Urinary bladder (tissue), 4 donors: ENCODE measurements around the gene SETBP1. TPM values are rescaled to one million over a fixed set of nuclear protein-coding genes. Genes with fewer than 3 reads are reported as not detected.

Experiments
- DNase-seq: peaks from one replicate; pipeline ENCODE4 v3.0.0-alpha.2; 2015; ENCODE audit errors: extremely low spot score
- H3K27ac ChIP-seq: one replicate; pipeline ENCODE4 v1.5.1; 2013; ENCODE audit warnings: low read depth, mild to moderate bottlenecking, moderate library complexity
- H3K36me3 ChIP-seq: one replicate; pipeline ENCODE4 v1.6.1; 2013; ENCODE audit warnings: mild to moderate bottlenecking, moderate library complexity; ENCODE audit not compliant: insufficient read depth
- H3K4me1 ChIP-seq: one replicate; pipeline ENCODE4 v1.6.1; 2013; ENCODE audit warnings: mild to moderate bottlenecking, moderate library complexity; ENCODE audit not compliant: insufficient read depth
- H3K4me3 ChIP-seq: one replicate; pipeline ENCODE4 v1.5.1; 2013; ENCODE audit warnings: low read depth, low read length
- WGBS: extraction: QIAGEN DNeasy Blood & Tissue Kit; methylation state at CpG from one replicate; pipeline ENCODE4 v1.1.7; 2013; 5-methylcytosine and 5-hydroxymethylcytosine counted together
- polyA plus RNA-seq: library from polyadenylated mRNA; stranded (reverse); fragments of 200-250 nt; gene quantifications from one replicate; pipeline ENCODE4 v1.2.3, GENCODE V29; 2013
- total RNA-seq: library from RNA; depleted of rRNA; stranded (reverse); fragments of >200 nt; gene quantifications from one replicate; pipeline ENCODE4 v1.2.3, GENCODE V29; 2014
- donor health status: healthy with polysubstance abuse.
- donor health status: healthy.

Gene SETBP1
- total and polyA plus RNA-seq, 2 donors: 12.6 to 46.7 TPM

DNA sequence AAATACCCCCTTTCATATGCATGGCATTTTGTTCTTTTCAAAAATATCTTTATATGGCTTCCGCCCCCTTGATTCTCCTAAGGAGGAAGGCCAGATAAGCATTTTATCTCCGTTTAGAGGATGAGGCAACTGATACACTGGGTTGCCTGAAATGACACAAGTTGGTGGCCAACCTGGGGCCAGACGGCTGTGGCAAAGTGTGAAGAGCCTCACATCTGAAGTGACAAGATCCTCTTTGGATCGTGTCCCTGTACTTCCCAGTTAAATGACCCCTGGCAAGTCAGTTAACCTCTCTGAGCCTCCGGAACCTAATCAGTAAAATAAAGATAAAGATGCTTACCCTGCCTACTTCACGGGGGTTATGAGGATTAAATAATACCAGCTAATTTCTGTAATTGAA lies 4.6 kb downstream of the SETBP1 start:
- Histone ChIP-seq H3K4me3 (no peak overlapping the region), H3K4me1 (no peaks in the 10 kb centered on the region), H3K36me3 (no peaks in the 10 kb centered on the region), H3K27ac (no peak overlapping the region)
- no peak for DNase-seq
- WGBS: 62% methylated on average over 6 of the region's 6 CpGs

DNA sequence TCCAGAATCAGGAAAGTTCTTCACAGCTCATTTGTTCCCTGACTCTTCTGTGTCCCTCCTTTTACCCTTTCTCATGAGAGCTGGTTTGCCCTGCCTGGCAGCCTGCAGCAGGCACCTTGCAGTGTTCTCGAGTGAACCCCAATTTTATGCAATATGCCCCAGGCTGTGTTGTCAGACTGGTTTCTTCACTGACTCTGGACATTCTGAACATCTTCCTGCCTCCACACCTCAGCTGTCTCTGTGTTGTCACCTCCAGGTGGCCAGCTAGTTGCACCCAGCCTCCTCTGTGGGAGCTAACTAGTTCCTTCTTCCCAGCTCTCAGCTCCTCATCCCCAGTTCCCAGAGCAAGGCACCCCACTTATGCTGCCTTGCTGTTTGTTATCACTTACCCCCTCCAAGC lies 5.5 kb downstream of the SETBP1 start:
- DNase-seq: no peak
- Histone ChIP-seq H3K27ac (no peak overlapping the region), H3K4me1 (no peaks in the 10 kb centered on the region), H3K36me3 (no peaks in the 10 kb centered on the region), H3K4me3 (no peak overlapping the region)
- WGBS: 87% methylated on average over 1 of the region's 1 CpG

DNA sequence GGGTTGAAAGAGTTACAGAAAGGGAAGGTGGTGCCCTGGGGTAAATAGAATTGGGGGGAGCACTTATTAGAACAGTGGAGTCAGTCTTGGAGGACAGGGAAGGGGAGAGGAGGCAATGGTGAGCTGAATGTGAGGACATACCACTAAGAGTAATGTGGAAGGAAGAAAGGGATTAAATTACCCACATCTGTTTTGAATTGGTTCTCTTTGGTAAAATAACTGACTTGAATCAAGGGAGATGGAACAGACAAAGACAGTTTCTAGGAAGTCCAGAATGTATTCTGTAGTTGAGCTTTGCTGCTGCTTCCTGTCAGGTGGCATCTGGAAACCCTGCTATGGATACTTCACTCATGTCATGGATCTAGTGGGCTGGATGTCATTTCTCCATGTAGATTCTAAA lies 6.7 kb downstream of the SETBP1 start:
- Histone ChIP-seq H3K4me1 (no peaks in the 10 kb centered on the region), H3K27ac (no peak overlapping the region)

DNA sequence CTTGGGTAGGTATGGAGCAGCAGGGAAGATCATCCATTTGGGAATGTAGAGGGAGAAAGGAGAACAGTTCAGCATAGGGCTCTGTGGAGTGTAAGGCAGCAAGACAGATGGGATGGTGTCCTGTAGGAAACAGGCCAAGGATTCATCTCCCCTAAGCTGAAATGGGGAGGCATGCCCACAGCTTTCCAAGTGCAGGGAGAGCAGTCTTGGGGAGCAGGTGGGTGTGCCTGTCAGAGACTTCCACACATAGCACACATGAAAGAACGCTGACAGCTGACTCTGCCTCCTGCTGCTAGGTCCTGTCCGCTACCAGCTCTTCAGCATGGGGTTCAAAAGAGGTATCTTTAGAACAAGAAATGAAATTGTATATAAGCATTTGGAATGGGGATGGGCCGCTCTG lies 9.0 kb downstream of the SETBP1 start:
- Histone ChIP-seq H3K36me3 (no peaks in the 10 kb centered on the region), H3K4me1 (no peaks in the 10 kb centered on the region), H3K27ac (no peak overlapping the region), H3K4me3 (no peak overlapping the region)
- WGBS: 95% methylated on average over 3 of the region's 3 CpGs
- no peak for DNase-seq

More for the DNA sequence above, 6.7 kb downstream of the SETBP1 start:
- no peak for DNase-seq
- no peak overlapping the region for H3K4me3 ChIP-seq
- H3K36me3 ChIP-seq: no peaks in the 10 kb centered on the region

DNA sequence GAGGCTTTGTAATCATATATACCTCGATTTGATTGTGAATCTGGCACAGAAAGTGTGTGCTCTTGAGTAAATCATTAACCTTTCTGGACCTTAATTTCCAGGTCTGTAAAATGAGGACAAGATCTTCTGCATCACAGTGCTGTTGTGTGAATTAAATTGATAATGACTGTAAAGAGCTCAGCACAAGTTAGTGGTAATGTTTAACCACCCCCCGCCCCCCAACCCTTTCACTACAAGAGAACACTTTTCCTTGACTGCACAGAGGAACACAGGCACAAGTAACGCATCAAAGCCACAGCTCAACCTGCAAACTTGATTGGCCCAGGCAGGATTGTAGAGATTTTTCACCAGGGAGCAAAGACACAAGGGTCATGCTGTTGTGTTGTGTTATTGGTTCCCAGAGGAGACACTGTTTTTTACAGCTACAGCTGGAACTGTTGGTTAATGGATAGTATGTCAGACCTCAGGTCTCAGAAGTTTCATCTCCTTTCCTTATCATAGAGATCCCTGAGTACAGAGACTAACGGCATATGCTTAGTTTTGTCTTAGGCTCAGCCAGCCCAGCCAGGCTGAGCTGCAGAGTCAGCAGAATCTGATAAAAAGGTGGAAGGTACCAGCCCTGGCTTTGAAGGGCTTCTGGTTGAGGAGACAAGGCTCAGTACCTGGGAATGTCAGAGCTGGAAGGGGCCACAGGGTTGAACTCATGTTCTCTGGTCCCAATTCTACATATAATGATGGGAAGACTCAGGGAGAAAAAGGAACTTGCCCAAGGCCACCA lies 10.6 kb downstream of the SETBP1 start:
- 88% methylated on average over 4 of the region's 4 CpGs for WGBS
- H3K4me3 ChIP-seq: no peak overlapping the region
- no peaks in the 10 kb centered on the region for H3K36me3 ChIP-seq
- no peak overlapping the region for H3K27ac ChIP-seq
- no peak for DNase-seq
- no peaks in the 10 kb centered on the region for H3K4me1 ChIP-seq

DNA sequence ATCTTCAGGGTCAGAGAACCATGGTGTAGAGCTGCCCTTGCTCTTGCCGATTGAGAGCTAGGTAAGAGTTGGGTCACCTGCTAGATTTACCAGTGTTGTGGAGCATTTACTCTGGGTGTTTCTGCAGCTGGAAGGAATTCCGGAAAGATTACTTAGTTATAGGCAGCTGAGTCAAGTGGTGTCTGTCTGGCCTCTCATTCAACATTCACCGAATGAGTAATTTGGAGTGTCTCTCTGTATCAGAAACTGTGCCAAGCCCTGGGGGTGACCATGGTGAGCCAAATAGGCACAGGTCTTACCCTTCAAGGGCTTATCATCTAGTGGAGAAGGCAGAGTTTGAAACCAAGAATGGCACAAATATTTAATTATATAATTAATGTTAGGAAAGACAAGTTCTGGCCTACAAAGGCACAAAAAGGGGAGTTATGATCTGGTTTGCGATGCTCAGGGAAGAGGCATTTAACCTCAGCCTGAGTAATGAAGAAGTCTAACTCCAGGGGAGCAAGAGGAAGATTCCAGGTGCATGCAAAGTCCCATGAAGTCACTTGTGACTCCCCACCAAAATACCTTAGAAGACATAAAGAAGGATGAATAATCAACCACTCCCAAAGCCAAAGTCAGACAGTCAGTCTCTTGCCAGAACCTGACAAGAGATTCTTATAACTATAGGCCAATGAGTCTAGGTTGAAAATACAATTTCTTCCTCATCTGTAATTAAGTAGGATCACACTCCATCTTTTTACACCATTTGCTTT lies 12.5 kb downstream of the SETBP1 start:
- WGBS: 91% methylated on average over 4 of the region's 4 CpGs
- Histone ChIP-seq H3K27ac (no peak overlapping the region), H3K36me3 (no peaks in the 10 kb centered on the region), H3K4me1 (no peaks in the 10 kb centered on the region), H3K4me3 (no peak overlapping the region)
- no peak for DNase-seq

DNA sequence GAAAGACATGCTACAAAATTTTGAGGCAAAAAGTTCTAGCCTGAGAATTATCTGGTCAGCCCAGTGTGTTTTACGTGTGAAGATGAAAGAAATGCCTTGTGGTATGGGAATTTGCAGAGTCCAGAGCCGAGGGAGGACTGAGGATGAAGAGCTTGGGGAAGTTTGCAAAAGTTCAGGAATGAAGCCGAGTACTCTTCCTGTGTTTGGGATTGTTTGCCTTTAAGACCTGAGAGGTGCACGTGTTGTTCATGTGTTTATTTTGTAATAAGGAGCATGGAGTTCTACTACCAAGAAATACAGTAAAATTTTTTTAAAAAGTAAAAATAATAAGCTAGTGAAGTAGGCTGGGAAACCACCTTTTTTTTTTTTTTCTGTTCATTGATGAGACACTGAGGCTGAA lies 14.8 kb downstream of the SETBP1 start:
- DNase-seq: no peak
- H3K4me1 ChIP-seq: no peaks in the 10 kb centered on the region

DNA sequence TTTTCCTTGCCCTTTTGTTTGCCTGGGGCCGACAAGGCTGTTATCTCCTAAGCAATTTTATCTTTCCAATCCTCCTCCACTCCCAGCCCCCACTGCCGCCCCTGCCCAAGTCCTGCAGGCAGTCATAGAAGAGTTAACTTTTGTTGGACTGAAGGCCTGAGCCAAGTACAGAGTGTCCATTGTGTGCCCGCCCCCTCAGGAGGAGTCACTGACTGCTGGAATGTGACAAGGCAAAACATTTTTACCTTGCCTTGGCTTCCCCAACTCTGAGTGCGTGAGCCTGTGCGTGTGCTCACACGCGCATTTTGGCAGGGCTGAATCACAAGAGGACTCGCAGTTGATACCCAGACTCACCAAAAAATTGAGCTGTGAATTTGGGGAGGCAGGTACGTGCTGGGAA lies 16.2 kb downstream of the SETBP1 start:
- Histone ChIP-seq H3K36me3 (no peaks in the 10 kb centered on the region), H3K4me3 (no peak overlapping the region), H3K27ac (no peak overlapping the region), H3K4me1 (no peaks in the 10 kb centered on the region)
- 52% methylated on average over 9 of the region's 9 CpGs for WGBS
- no peak for DNase-seq

More for the DNA sequence above, 14.8 kb downstream of the SETBP1 start:
- no peaks in the 10 kb centered on the region for H3K36me3 ChIP-seq
- WGBS: 71% methylated on average over 4 of the region's 4 CpGs
- no peak overlapping the region for H3K4me3 ChIP-seq
- no peak overlapping the region for H3K27ac ChIP-seq

DNA sequence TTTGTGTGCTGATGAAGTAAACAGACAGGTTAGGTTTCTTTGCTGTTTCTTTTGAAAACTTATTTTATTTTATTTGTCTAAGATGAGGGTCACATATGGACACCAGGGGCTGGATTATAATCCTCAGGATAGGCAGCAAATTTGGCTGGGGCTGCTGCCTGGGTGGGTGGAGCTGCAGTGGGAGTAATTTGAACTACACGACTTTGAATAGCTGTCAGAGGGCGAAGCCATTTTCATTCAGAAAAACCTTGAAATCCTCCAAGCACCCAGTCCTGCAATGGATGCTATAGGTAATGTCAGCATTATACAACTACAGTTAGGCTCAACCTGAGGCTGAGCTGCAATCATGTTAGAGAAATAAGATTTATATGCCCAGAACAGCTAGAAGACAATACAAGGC lies 16.6 kb downstream of the SETBP1 start:
- no peak for DNase-seq
- H3K27ac ChIP-seq: no peak overlapping the region
- no peaks in the 10 kb centered on the region for H3K36me3 ChIP-seq
- no peaks in the 10 kb centered on the region for H3K4me1 ChIP-seq
- no peak overlapping the region for H3K4me3 ChIP-seq
- 63% methylated on average over 2 of the region's 2 CpGs for WGBS

DNA sequence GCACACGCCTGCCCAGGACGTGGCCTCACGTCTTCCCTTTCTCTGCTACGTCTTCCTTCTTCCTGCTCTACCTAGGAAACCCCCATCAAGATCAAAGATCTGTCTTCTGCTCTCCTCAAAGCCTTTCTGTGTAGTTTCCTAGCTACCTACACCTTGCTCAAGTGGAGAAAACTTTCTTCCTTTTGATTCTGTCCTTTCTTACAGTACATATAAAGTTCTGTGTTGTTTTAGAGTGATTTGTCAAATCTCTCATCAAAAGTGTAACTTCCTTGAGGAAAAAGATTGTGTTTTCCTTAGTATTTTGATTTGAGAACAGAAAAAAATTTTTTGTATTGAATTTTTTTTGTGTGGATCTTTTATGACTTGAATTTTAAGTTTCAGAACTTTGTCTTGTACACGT lies 17.8 kb downstream of the SETBP1 start:
- DNase-seq: no peak
- Histone ChIP-seq H3K4me3 (no peak overlapping the region), H3K27ac (no peak overlapping the region), H3K36me3 (no peaks in the 10 kb centered on the region), H3K4me1 (no peaks in the 10 kb centered on the region)
- 93% methylated on average over 5 of the region's 5 CpGs for WGBS

DNA sequence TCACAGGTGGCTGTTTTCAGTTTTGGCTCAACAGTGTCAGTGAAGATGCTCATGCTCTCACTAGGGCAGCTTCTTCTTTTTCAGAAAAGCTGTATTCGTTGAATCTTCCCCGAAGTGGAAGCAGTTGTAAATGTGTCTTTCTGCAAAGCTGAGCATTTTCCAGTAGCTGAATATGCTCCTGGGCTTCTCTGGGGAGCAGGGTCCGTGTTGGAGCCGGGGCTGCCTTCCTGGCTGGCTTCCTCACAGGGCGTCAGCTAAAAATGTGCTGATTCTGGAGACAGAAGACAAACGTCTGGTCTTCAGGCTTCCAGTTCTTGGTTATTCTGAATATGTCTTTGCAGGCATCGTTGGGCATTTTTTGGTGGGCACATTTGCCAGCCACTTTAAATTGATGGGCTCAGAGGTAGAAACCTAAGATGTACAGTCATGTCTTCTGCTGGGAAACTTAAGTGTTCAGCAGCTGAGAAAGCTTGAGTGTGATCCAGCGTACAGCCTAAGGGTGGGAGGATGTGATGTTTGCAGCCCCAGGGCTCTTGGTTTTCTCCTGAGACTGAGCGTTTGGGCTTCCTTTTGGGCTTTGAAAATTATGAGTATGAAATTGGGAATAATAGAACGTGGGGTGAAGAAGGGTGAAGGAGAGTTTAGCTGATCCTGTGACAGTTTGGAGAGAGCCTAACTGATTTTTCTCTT lies 19.0 kb downstream of the SETBP1 start:
- WGBS: 38% methylated on average over 10 of the region's 10 CpGs
- Histone ChIP-seq H3K4me1 (no peaks in the 10 kb centered on the region), H3K4me3 (no peak overlapping the region), H3K27ac (no peak overlapping the region), H3K36me3 (no peaks in the 10 kb centered on the region)
- DNase-seq: no peak

DNA sequence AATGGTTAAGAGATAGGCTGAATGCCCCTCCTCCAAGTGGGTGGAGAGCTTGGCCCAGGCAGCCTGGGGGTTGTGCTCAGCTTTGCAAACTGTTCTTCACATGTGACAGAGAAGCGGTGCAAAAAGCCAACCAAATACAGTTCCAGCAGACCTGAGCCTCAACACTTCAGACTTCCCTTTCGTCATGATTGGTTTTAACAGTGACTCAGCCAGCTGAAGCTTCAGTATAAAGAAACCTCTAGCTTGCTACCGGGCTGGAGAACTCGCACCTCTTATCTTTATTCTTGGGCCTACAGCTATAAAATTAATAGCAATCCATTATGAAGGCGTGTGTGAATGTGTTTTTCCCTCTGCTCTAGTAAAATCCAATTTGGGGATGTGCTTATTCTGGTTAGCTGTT lies 20.0 kb downstream of the SETBP1 start:
- no peaks in the 10 kb centered on the region for H3K36me3 ChIP-seq
- 37% methylated on average over 5 of the region's 5 CpGs for WGBS
- no peaks in the 10 kb centered on the region for H3K4me1 ChIP-seq
- DNase-seq: no peak
- no peak overlapping the region for H3K27ac ChIP-seq
- H3K4me3 ChIP-seq: no peak overlapping the region

DNA sequence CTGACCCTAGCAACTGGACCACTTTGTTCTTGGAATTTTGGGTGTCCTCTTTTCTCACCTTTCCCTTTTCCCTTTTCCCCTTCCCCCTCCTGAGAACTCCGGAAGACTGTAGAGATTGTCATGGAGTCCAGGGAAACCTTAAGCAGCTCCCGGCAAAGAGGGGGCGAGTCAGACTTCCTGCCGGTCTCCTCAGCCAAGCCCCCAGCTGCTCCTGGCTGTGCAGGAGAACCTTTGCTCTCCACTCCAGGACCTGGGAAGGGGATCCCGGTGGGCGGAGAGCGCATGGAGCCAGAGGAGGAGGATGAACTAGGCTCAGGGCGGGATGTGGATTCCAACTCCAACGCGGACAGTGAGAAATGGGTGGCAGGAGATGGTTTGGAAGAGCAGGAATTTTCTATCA lies 20.5 kb downstream of the SETBP1 start:
- no peak for DNase-seq
- Histone ChIP-seq H3K4me3 (no peak overlapping the region), H3K4me1 (no peaks in the 10 kb centered on the region), H3K27ac (no peak overlapping the region), H3K36me3 (no peaks in the 10 kb centered on the region)
- 71% methylated on average over 10 of the region's 10 CpGs for WGBS

DNA sequence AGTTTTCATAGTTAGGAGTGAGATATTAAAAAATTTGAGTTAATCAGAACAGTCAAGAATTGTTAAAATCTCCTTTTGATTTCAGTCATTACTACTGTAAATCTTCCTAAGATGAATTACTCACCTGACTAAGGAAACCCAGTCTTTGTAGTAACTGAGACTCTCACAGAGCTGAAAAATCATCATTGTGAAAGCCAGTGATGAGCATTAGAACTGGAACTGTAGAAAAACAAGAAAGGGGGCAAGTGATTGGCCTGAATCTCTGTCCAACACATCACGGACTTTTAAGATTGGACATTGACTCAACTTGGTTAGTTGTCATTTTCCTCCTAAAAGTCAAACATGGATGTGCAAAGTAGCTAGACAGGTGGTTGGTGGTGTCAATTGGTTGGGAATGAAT lies 21.9 kb downstream of the SETBP1 start:
- WGBS: 95% methylated on average over 1 of the region's 1 CpG
- no peak for DNase-seq
- Histone ChIP-seq H3K36me3 (no peaks in the 10 kb centered on the region), H3K4me1 (no peaks in the 10 kb centered on the region), H3K4me3 (no peak overlapping the region), H3K27ac (no peak overlapping the region)
